CD4-positive, CD25-positive, alpha-beta regulatory T cell (primary cell): ENCODE data around the gene NUDT13. TPM values are rescaled to one million over a fixed set of nuclear protein-coding genes. Genes with fewer than 3 reads are reported as not detected.

Source experiments
- ATAC-seq, 2 donors: fragments of 150-1000 bp; cut with Tn5 transposase; one replicate each; pipeline ENCODE4 v1.10.0; 2021; ENCODE audit warnings: low read depth in 2 of 2, moderate number of reproducible peaks in 2 of 2, moderate library complexity in 1 of 2
- DNase-seq, 3 donors: peaks; one replicate each; pipeline versions ENCODE4 v3.0.0 to v3.0.0-alpha.2; 2012 to 2022; ENCODE audit warnings: mixed read lengths in 1 of 3
- H3K27ac ChIP-seq: one replicate; pipeline ENCODE4 v1.7.0; 2013; ENCODE audit warnings: mild to moderate bottlenecking, low read length; ENCODE audit not compliant: insufficient read depth, poor library complexity, severe bottlenecking
- H3K27me3 ChIP-seq: one replicate; pipeline ENCODE4 v1.7.0; 2013; ENCODE audit warnings: low read length; ENCODE audit not compliant: control insufficient read depth, insufficient read depth
- H3K36me3 ChIP-seq: one replicate; pipeline ENCODE4 v1.7.0; 2013; ENCODE audit warnings: mild to moderate bottlenecking, low read length, moderate library complexity; ENCODE audit not compliant: control insufficient read depth, insufficient read depth
- H3K4me1 ChIP-seq: 2 replicates; pipeline ENCODE4 v1.7.0; 2013; ENCODE audit warnings: mild to moderate bottlenecking, low read length; ENCODE audit not compliant: insufficient read depth, control insufficient read depth, poor library complexity, severe bottlenecking
- H3K4me3 ChIP-seq: one replicate; pipeline ENCODE4 v1.7.0; 2013; ENCODE audit warnings: low read depth, mild to moderate bottlenecking, low read length, moderate library complexity
- H3K9me3 ChIP-seq, 2 experiments: 1 replicate in 1 of 2; 2 replicates in 1 of 2; pipeline ENCODE4 v1.7.0; 2013; ENCODE audit warnings: low read length in 2 of 2, mild to moderate bottlenecking in 1 of 2, moderate library complexity in 1 of 2; ENCODE audit not compliant: control insufficient read depth in 2 of 2
- H3K27ac Mint-ChIP-seq, 3 donors: one replicate each; pipeline ENCODE4 v1.8.0; 2020 to 2022; ENCODE audit warnings: mild to moderate bottlenecking in 3 of 3, mixed read lengths in 3 of 3, moderate library complexity in 2 of 3
- H3K27me3 Mint-ChIP-seq: one replicate; pipeline ENCODE4 v1.8.0; 2022; ENCODE audit warnings: mild to moderate bottlenecking, mixed read lengths
- H3K36me3 Mint-ChIP-seq: one replicate; pipeline ENCODE4 v1.8.0; 2020; ENCODE audit warnings: mixed read lengths
- H3K4me1 Mint-ChIP-seq, 4 donors: one replicate each; pipeline ENCODE4 v1.8.0; 2020 to 2022; ENCODE audit warnings: mixed read lengths in 4 of 4, mild to moderate bottlenecking in 1 of 4
- H3K4me3 Mint-ChIP-seq, 4 donors: one replicate each; pipeline ENCODE4 v1.8.0; 2020 to 2022; ENCODE audit warnings: mild to moderate bottlenecking in 4 of 4, mixed read lengths in 4 of 4, moderate library complexity in 3 of 4
- H3K9me3 Mint-ChIP-seq, 7 donors: one replicate each; pipeline ENCODE4 v1.8.0; 2020 to 2022; ENCODE audit warnings: mixed read lengths in 7 of 7, mild to moderate bottlenecking in 3 of 7, moderate library complexity in 2 of 7
- polyA plus RNA-seq, 4 donors: library from polyadenylated mRNA; unstranded; fragments of 300-500 nt; fragmentation: Illumina TruSeq; gene quantifications; one replicate each; pipeline ENCODE4 v1.2.3, GENCODE V29; 2021
- total RNA-seq: library from RNA; stranded (reverse); gene quantifications from one replicate; pipeline ENCODE4 v1.2.3, GENCODE V29; 2022

NUDT13 gene
- total and polyA plus RNA-seq, 5 donors from 2014 or later: 0.49 to 1.8 (median 0.72) TPM

DNA sequence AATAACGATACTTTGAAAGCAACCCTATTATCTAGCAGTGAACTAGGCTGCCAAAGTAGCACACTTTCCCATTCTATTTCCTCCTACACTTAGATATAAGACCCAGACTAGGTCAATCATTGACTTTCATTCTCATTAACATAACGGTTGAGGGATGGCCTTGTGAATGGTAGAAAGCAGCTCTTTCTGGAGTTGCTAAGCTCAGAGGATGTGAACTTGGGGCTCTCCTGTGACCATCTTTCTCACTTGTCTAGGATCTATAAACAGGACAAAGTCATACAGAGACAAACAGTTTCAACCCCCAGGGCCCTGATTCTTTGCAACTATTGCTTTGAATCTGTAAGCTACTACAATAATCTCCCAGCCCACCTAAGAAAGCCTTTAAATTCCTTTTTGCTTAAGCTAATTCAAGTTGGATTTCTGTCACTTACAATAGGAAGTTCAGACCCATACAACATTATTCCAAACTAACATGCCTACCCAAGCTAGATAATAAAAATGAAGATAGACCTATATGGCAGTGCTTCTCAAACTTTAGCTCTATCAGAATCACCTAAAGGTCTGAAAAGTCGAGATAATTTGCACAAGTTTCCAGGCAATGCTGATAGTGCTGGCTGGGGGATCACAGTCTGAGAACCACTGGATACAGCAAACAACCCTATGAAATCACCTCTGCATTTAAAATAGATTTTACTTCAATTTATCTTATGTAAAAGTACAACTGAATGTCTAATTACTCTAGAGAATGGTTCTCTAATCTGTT lies 30.3 kb upstream of the NUDT13 start:
- no peaks in the 10 kb centered on the region for H3K27me3 Mint-ChIP-seq

GRCh38 chr10:73083221-73083620 lies 27.0 kb upstream of the NUDT13 start:
- H3K9me3 Mint-ChIP-seq: no peaks in the 10 kb centered on the region
- H3K36me3 ChIP-seq: no peaks in the 10 kb centered on the region
- H3K27me3 ChIP-seq: no peaks in the 10 kb centered on the region
- H3K4me3 ChIP-seq: no peak overlapping the region
- H3K4me3 Mint-ChIP-seq: no peak overlapping the region
- H3K9me3 ChIP-seq: no peaks in the 10 kb centered on the region
- peaks cover 3 to 27% (median 20%) of the 10 kb centered on the region in 4 donors for H3K4me1 Mint-ChIP-seq
- H3K27ac Mint-ChIP-seq: no peak overlapping the region
- no peaks in the 10 kb centered on the region for H3K36me3 Mint-ChIP-seq
- no peak overlapping the region for H3K27ac ChIP-seq
- H3K27me3 Mint-ChIP-seq: no peaks in the 10 kb centered on the region
- ATAC-seq (no peak), DNase-seq (no peak)
- H3K4me1 ChIP-seq: no peaks in the 10 kb centered on the region

More for the DNA sequence above, 30.3 kb upstream of the NUDT13 start:
- Mint-ChIP-seq H3K9me3 (no peaks in the 10 kb centered on the region), H3K27ac (no peak overlapping the region), H3K4me1 (peaks cover 0 to 29% (median 24%) of the 10 kb centered on the region in 4 donors), H3K36me3 (no peaks in the 10 kb centered on the region), H3K4me3 (no peak overlapping the region)
- H3K36me3 ChIP-seq: no peaks in the 10 kb centered on the region
- H3K4me1 ChIP-seq: no peaks in the 10 kb centered on the region
- H3K27me3 ChIP-seq: no peaks in the 10 kb centered on the region
- ATAC-seq (no peak), DNase-seq (no peak)
- H3K4me3 ChIP-seq: no peak overlapping the region
- H3K9me3 ChIP-seq: no peaks in the 10 kb centered on the region
- H3K27ac ChIP-seq: no peak overlapping the region

DNA sequence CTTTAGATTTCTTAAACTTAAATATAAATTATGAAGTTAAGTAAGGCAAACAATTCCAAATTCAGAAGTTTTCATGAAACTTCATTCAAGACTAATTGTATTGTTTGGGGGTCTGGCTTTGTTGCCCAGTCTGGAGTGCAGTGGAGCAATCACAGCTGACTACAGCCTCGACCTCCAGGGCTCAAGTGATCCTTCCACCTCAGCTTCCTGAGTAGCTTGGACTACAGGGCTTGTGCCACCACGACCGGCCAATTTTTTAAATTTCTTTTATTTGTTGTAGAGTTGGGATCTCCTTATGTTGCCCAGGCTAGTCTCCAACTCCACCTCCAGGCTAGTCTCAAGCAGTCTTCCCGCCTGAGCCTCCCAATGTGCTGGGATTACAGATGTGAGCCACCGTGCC lies 26.0 kb upstream of the NUDT13 start:
- H3K4me3 Mint-ChIP-seq: no peak overlapping the region
- H3K27ac Mint-ChIP-seq: no peak overlapping the region
- no peaks in the 10 kb centered on the region for H3K9me3 Mint-ChIP-seq

GRCh38 chr10:73086816-73087215 lies 23.4 kb upstream of the NUDT13 start:
- Histone ChIP-seq H3K9me3 (no peaks in the 10 kb centered on the region), H3K4me3 (no peak overlapping the region), H3K4me1 (no peaks in the 10 kb centered on the region), H3K27me3 (no peaks in the 10 kb centered on the region), H3K27ac (no peak overlapping the region), H3K36me3 (peaks cover 3% of the 10 kb centered on the region)
- Mint-ChIP-seq H3K9me3 (no peaks in the 10 kb centered on the region), H3K4me3 (no peak overlapping the region), H3K27ac (no peak overlapping the region), H3K36me3 (peaks cover 5% of the 10 kb centered on the region), H3K4me1 (peaks cover 3 to 31% (median 24%) of the 10 kb centered on the region in 4 donors), H3K27me3 (no peaks in the 10 kb centered on the region)
- no peak for ATAC-seq
- no peak for DNase-seq

More for the DNA sequence above, 26.0 kb upstream of the NUDT13 start:
- DNase-seq (no peak), ATAC-seq (no peak)
- no peaks in the 10 kb centered on the region for H3K4me1 ChIP-seq
- H3K27me3 ChIP-seq: no peaks in the 10 kb centered on the region
- H3K4me3 ChIP-seq: no peak overlapping the region
- H3K9me3 ChIP-seq: no peaks in the 10 kb centered on the region
- no peaks in the 10 kb centered on the region for H3K27me3 Mint-ChIP-seq
- no peaks in the 10 kb centered on the region for H3K36me3 Mint-ChIP-seq
- H3K27ac ChIP-seq: no peak overlapping the region
- no peaks in the 10 kb centered on the region for H3K36me3 ChIP-seq
- peaks cover 3 to 32% (median 24%) of the 10 kb centered on the region in 4 donors for H3K4me1 Mint-ChIP-seq

- Mint-ChIP-seq H3K27me3 (no peaks in the 10 kb centered on the region), H3K9me3 (no peaks in the 10 kb centered on the region), H3K4me3 (no peak overlapping the region), H3K36me3 (peaks cover 6% of the 10 kb centered on the region), H3K4me1 (peaks cover 3 to 28% (median 25%) of the 10 kb centered on the region in 4 donors), H3K27ac (no peak overlapping the region)
- H3K9me3 ChIP-seq: no peaks in the 10 kb centered on the region
- peaks cover 5% of the 10 kb centered on the region for H3K36me3 ChIP-seq
- H3K4me3 ChIP-seq: no peak overlapping the region
- ATAC-seq (no peak), DNase-seq (no peak)
- H3K27ac ChIP-seq: no peak overlapping the region
- H3K4me1 ChIP-seq: no peaks in the 10 kb centered on the region
- H3K27me3 ChIP-seq: no peaks in the 10 kb centered on the region
Observed at GRCh38 chr10:73088304-73088703, 22.0 kb upstream of the NUDT13 start.

- H3K4me1 ChIP-seq: peaks cover 22% of the 10 kb centered on the region
- Mint-ChIP-seq H3K27ac (no peak overlapping the region), H3K27me3 (no peaks in the 10 kb centered on the region), H3K4me3 (peak overlapping the region in 1 of 4 donors; percentile 77), H3K36me3 (peaks cover 6% of the 10 kb centered on the region), H3K9me3 (no peaks in the 10 kb centered on the region), H3K4me1 (peaks cover 29 to 57% (median 40%) of the 10 kb centered on the region in 4 donors)
- ATAC-seq (no peak), DNase-seq (no peak)
- H3K27ac ChIP-seq: no peak overlapping the region
- H3K27me3 ChIP-seq: no peaks in the 10 kb centered on the region
- no peaks in the 10 kb centered on the region for H3K9me3 ChIP-seq
- H3K4me3 ChIP-seq: no peak overlapping the region
- H3K36me3 ChIP-seq: peaks cover 5% of the 10 kb centered on the region
Observed at GRCh38 chr10:73092830-73093229, 17.4 kb upstream of the NUDT13 start.

- no peaks in the 10 kb centered on the region for H3K27me3 ChIP-seq
- no peak for ATAC-seq
- Mint-ChIP-seq H3K9me3 (no peaks in the 10 kb centered on the region), H3K4me1 (peaks cover 26 to 46% (median 37%) of the 10 kb centered on the region in 4 donors), H3K36me3 (peaks cover 6% of the 10 kb centered on the region), H3K4me3 (peak overlapping the region; percentile 39 to 99 (median 95)), H3K27me3 (no peaks in the 10 kb centered on the region), H3K27ac (no peak overlapping the region)
- no peak for DNase-seq
- peaks cover 5% of the 10 kb centered on the region for H3K36me3 ChIP-seq
- H3K27ac ChIP-seq: peak overlapping the region; percentile 95
- H3K9me3 ChIP-seq: no peaks in the 10 kb centered on the region
- peak overlapping the region; percentile 84 for H3K4me3 ChIP-seq
- H3K4me1 ChIP-seq: peaks cover 22% of the 10 kb centered on the region
Observed at GRCh38 chr10:73093922-73094850, 16.1 kb upstream of the NUDT13 start.
